Neural progenitor cell (in vitro differentiated cells): ENCODE data around the gene KBTBD4. TPM values are rescaled to one million over a fixed set of nuclear protein-coding genes. Genes with fewer than 3 reads are reported as not detected.

ENCODE experiments used
- DNase-seq: peaks from one replicate; pipeline ENCODE4 v3.0.0-alpha.2; 2016; ENCODE audit warnings: low spot score
- H2AFZ ChIP-seq: fragments of 200-600 bp; sonication (generic); replicated peaks from 2 replicates; pipeline ENCODE4 v1.6.1; 2016; ENCODE audit warnings: antibody characterized with exemption
- H3F3A ChIP-seq: fragments of 200-600 bp; sonication (generic); 2 replicates; pipeline ENCODE4 v1.6.1; 2016; ENCODE audit warnings: antibody characterized with exemption, low read depth
- H3K27ac ChIP-seq: fragments of 200-600 bp; sonication (generic); 2 replicates; pipeline ENCODE4 v1.5.1; 2016; ENCODE audit warnings: mild to moderate bottlenecking
- H3K27me3 ChIP-seq: fragments of 200-600 bp; sonication (generic); 2 replicates; pipeline ENCODE4 v1.6.1; 2016; ENCODE audit warnings: mild to moderate bottlenecking, moderate library complexity
- H3K36me3 ChIP-seq: fragments of 200-600 bp; sonication (generic); 2 replicates; pipeline ENCODE4 v1.5.1; 2016
- H3K4me1 ChIP-seq: fragments of 200-600 bp; sonication (generic); 2 replicates; pipeline ENCODE4 v1.6.1; 2016; ENCODE audit warnings: mixed run types
- H3K4me2 ChIP-seq: fragments of 200-600 bp; sonication (generic); 2 replicates; pipeline ENCODE4 v1.6.1; 2016
- H3K4me3 ChIP-seq: fragments of 200-600 bp; sonication (generic); 2 replicates; pipeline ENCODE4 v1.5.1; 2016
- H3K79me2 ChIP-seq: fragments of 200-600 bp; sonication (generic); 2 replicates; pipeline ENCODE4 v1.6.1; 2016; ENCODE audit warnings: low read depth
- H3K9ac ChIP-seq: fragments of 200-600 bp; sonication (generic); 2 replicates; pipeline ENCODE4 v1.6.1; 2016
- H3K9me3 ChIP-seq: fragments of 200-600 bp; sonication (generic); 2 replicates; pipeline ENCODE4 v1.5.1; 2016; ENCODE audit warnings: low read depth
- H4K20me1 ChIP-seq: fragments of 200-600 bp; sonication (generic); 2 replicates; pipeline ENCODE4 v1.6.1; 2016; ENCODE audit warnings: low read depth
- H3K27ac Mint-ChIP-seq: 3 replicates; pipeline ENCODE4 v1.8.0; 2021; ENCODE audit warnings: mixed read lengths
- H3K27me3 Mint-ChIP-seq: 2 replicates; pipeline ENCODE4 v1.8.0; 2022; ENCODE audit warnings: low read depth, mild to moderate bottlenecking, inconsistent platforms, moderate library complexity, mixed read lengths; ENCODE audit not compliant: insufficient read depth
- H3K36me3 Mint-ChIP-seq: 3 replicates; pipeline ENCODE4 v1.8.0; 2021; ENCODE audit warnings: mixed read lengths
- H3K4me1 Mint-ChIP-seq: 3 replicates; pipeline ENCODE4 v1.8.0; 2021; ENCODE audit warnings: mixed read lengths
- H3K4me3 Mint-ChIP-seq: 3 replicates; pipeline ENCODE4 v1.8.0; 2021; ENCODE audit warnings: mild to moderate bottlenecking, moderate library complexity, mixed read lengths
- H3K9me3 Mint-ChIP-seq: 3 replicates; pipeline ENCODE4 v1.8.0; 2020; ENCODE audit warnings: mixed read lengths
- CTCF ChIP-seq: fragments of 200-600 bp; sonication (generic); IDR thresholded peaks from 2 replicates; pipeline ENCODE4 v1.5.1; 2017; ENCODE audit warnings: antibody characterized with exemption, mild to moderate bottlenecking
- EZH2 ChIP-seq: fragments of 200-600 bp; sonication (generic); IDR thresholded peaks from 2 replicates; pipeline ENCODE4 v1.6.1; 2017; ENCODE audit warnings: antibody characterized with exemption, mild to moderate bottlenecking, moderate library complexity
- EZH2phosphoT487 ChIP-seq: fragments of 200-600 bp; sonication (generic); IDR thresholded peaks from 2 replicates; pipeline ENCODE4 v1.6.1; 2017; ENCODE audit warnings: antibody characterized with exemption
- total RNA-seq: library from RNA; depleted of rRNA; stranded (reverse); fragments of >200 nt; gene quantifications from 2 replicates; pipeline ENCODE4 v1.2.3, GENCODE V29; 2015; ENCODE audit warnings: low replicate concordance

The KBTBD4 gene
- total RNA-seq, 1 donor from 2014 or later: 19.5 TPM

GRCh38 chr11:47592251-47592650, 13.5 kb upstream of the KBTBD4 start:
- H2AFZ ChIP-seq: no peak overlapping the region
- H3K4me2 ChIP-seq: no peak overlapping the region
- peaks cover 32% of the 10 kb centered on the region for H3K4me1 Mint-ChIP-seq
- peaks cover 9% of the 10 kb centered on the region for H3K4me1 ChIP-seq
- TF ChIP-seq EZH2 (no peak), EZH2phosphoT487 (no peak), CTCF (no peak)
- peaks cover 39% of the 10 kb centered on the region for H3K27me3 ChIP-seq
- H4K20me1 ChIP-seq: no peaks in the 10 kb centered on the region
- H3K27ac ChIP-seq: no peak overlapping the region
- H3K9ac ChIP-seq: no peak overlapping the region
- peaks cover 20% of the 10 kb centered on the region for H3F3A ChIP-seq
- no peaks in the 10 kb centered on the region for H3K79me2 ChIP-seq
- no peak for DNase-seq
- no peaks in the 10 kb centered on the region for H3K9me3 ChIP-seq
- H3K36me3 Mint-ChIP-seq: peaks cover 6% of the 10 kb centered on the region
- peak overlapping the region; percentile 89 for H3K4me3 Mint-ChIP-seq
- no peaks in the 10 kb centered on the region for H3K9me3 Mint-ChIP-seq
- no peaks in the 10 kb centered on the region for H3K36me3 ChIP-seq
- no peak overlapping the region for H3K4me3 ChIP-seq
- peaks cover 13% of the 10 kb centered on the region for H3K27me3 Mint-ChIP-seq
- no peak overlapping the region for H3K27ac Mint-ChIP-seq

- H3K4me3 Mint-ChIP-seq: no peak overlapping the region
Observed at GRCh38 chr11:47591764-47592163, 13.0 kb upstream of the KBTBD4 start.

GRCh38 chr11:47589977-47590861, 11.4 kb upstream of the KBTBD4 start:
- Histone ChIP-seq H3K4me2 (no peak overlapping the region), H2AFZ (no peak overlapping the region), H3K79me2 (no peaks in the 10 kb centered on the region), H3K27ac (no peak overlapping the region), H3K9ac (no peak overlapping the region), H3K27me3 (peaks cover 33% of the 10 kb centered on the region), H3K4me1 (peaks cover 9% of the 10 kb centered on the region), H3K4me3 (no peak overlapping the region), H4K20me1 (no peaks in the 10 kb centered on the region), H3F3A (peaks cover 19% of the 10 kb centered on the region), H3K9me3 (no peaks in the 10 kb centered on the region), H3K36me3 (no peaks in the 10 kb centered on the region)
- H3K36me3 Mint-ChIP-seq: peaks cover 6% of the 10 kb centered on the region
- TF ChIP-seq EZH2 (no peak), CTCF (no peak), EZH2phosphoT487 (no peak)
- no peaks in the 10 kb centered on the region for H3K9me3 Mint-ChIP-seq
- peaks cover 13% of the 10 kb centered on the region for H3K27me3 Mint-ChIP-seq
- no peak overlapping the region for H3K27ac Mint-ChIP-seq
- DNase-seq: peak; percentile 15
- peaks cover 38% of the 10 kb centered on the region for H3K4me1 Mint-ChIP-seq
- H3K4me3 Mint-ChIP-seq: no peak overlapping the region

More at GRCh38 chr11:47591764-47592163, 13.0 kb upstream of the KBTBD4 start:
- H4K20me1 ChIP-seq: no peaks in the 10 kb centered on the region
- peak overlapping the region; percentile 69 for H3K27ac Mint-ChIP-seq
- no peaks in the 10 kb centered on the region for H3K36me3 ChIP-seq
- no peak overlapping the region for H2AFZ ChIP-seq
- peaks cover 6% of the 10 kb centered on the region for H3K36me3 Mint-ChIP-seq
- no peak overlapping the region for H3K4me3 ChIP-seq
- peaks cover 39% of the 10 kb centered on the region for H3K27me3 ChIP-seq
- peak; percentile 14 for DNase-seq
- peaks cover 9% of the 10 kb centered on the region for H3K4me1 ChIP-seq
- H3F3A ChIP-seq: peaks cover 20% of the 10 kb centered on the region
- H3K79me2 ChIP-seq: no peaks in the 10 kb centered on the region
- H3K9me3 ChIP-seq: no peaks in the 10 kb centered on the region
- H3K4me2 ChIP-seq: no peak overlapping the region
- no peak overlapping the region for H3K27ac ChIP-seq
- H3K9me3 Mint-ChIP-seq: no peaks in the 10 kb centered on the region
- TF ChIP-seq CTCF (no peak), EZH2 (no peak), EZH2phosphoT487 (no peak)
- H3K27me3 Mint-ChIP-seq: peaks cover 15% of the 10 kb centered on the region
- peaks cover 34% of the 10 kb centered on the region for H3K4me1 Mint-ChIP-seq
- no peak overlapping the region for H3K9ac ChIP-seq
